Kidney (tissue), 14 donors: ENCODE data around the gene TMEM255B. TPM values are rescaled to one million over a fixed set of nuclear protein-coding genes. Genes with fewer than 3 reads are reported as not detected.

Experiments used
- DNase-seq, 5 donors: peaks; one replicate each; pipeline ENCODE4 v3.0.0-alpha.2; 2013 to 2020
- FAIRE-seq: peaks from 2 replicates; lab custom pipeline; 2012; peaks lifted over from hg19 to GRCh38; lab: Jason Lieb, UNC
- H3K27ac ChIP-seq, 2 donors: one replicate each; pipeline ENCODE4 v1.7.0; 2013; ENCODE audit warnings: low read depth in 2 of 2, low read length in 2 of 2, inconsistent platforms in 1 of 2
- H3K27me3 ChIP-seq: one replicate; pipeline ENCODE4 v1.7.1; 2013; ENCODE audit warnings: low read length, inconsistent platforms; ENCODE audit not compliant: control insufficient read depth, insufficient read depth
- H3K36me3 ChIP-seq, 3 donors: one replicate each; pipeline versions ENCODE4 v1.7.0 to v1.7.1; 2013; ENCODE audit warnings: low read length in 3 of 3, control low read depth in 1 of 3, inconsistent platforms in 1 of 3; ENCODE audit not compliant: insufficient read depth in 3 of 3, control insufficient read depth in 2 of 3
- H3K4me1 ChIP-seq, 3 donors: one replicate each; pipeline versions ENCODE4 v1.7.0 to v1.7.1; 2013; ENCODE audit warnings: low read length in 3 of 3, inconsistent platforms in 1 of 3, low read depth in 1 of 3; ENCODE audit not compliant: control insufficient read depth in 2 of 3, insufficient read depth in 2 of 3
- H3K4me3 ChIP-seq, 3 donors: one replicate each; pipeline versions ENCODE4 v1.7.0 to v1.8.1; 2013; ENCODE audit warnings: low read length in 3 of 3, control low read depth in 1 of 3, inconsistent platforms in 1 of 3
- H3K9ac ChIP-seq, 3 donors: one replicate each; pipeline versions ENCODE4 v1.7.0 to v1.7.1; 2013; ENCODE audit warnings: low read length in 3 of 3, control low read depth in 1 of 3, inconsistent platforms in 1 of 3
- H3K9me3 ChIP-seq, 3 donors: one replicate each; pipeline versions ENCODE4 v1.7.0 to v1.7.1; 2013; ENCODE audit warnings: low read length in 3 of 3, control low read depth in 1 of 3, inconsistent platforms in 1 of 3; ENCODE audit not compliant: control insufficient read depth in 2 of 3, insufficient read depth in 1 of 3
- CTCF ChIP-seq: IDR thresholded peaks from 3 replicates; pipeline ENCODE4 v1.5.1; 2012; ENCODE audit warnings: mild to moderate bottlenecking, moderate library complexity, borderline replicate concordance; ENCODE audit not compliant: insufficient read depth; ENCODE audit errors: extremely low read depth
- intact Hi-C: fragments of 100-400 bp; cut with DNase I; formaldehyde crosslinking; loops from one replicate; pipeline ENCODE4 v1.11.1; 2022
- polyA plus RNA-seq: library from polyadenylated mRNA; stranded (reverse); fragments of 350-450 nt; fragmentation: Illumina TruSeq; extraction: RNeasy Lipid Tissue Mini Kit (QIAGEN cat#74804); gene quantifications from one replicate; pipeline ENCODE4 v1.2.3, GENCODE V29; 2014; ENCODE audit warnings: low read depth, low replicate concordance; ENCODE audit not compliant: insufficient read depth
- total RNA-seq: library from RNA; stranded (reverse); fragmentation: NEBNext Ultra II Directional; extraction: Animal tissue kit (Norgen Biotek cat#: 25700); gene quantifications from one replicate; pipeline ENCODE4 v1.2.1, GENCODE V29; 2021
- donor health status: control.
- donor health status: control.
- donor health status: control.
- donor health status: control.
- donor health status: control.
- donor health status: DM: yes; HTN: yes; CAD: no.
- donor health status: Normal renal cell carcinoma (clear cell type).

Gene TMEM255B
- total and polyA plus RNA-seq, 2 donors from 2014 or later, result 11.9 to 29.3 TPM

- peaks cover 0 to 6% (median 0%) of the 10 kb centered on the region in 3 donors for H3K4me1 ChIP-seq
- FAIRE-seq (no peak), DNase-seq (peak in 1 of 5 donors; percentile 54)
- H3K27ac ChIP-seq, result no peak overlapping the region
- intact Hi-C loops, result no loop called here
- no peak overlapping the region for H3K9ac ChIP-seq
- no peaks in the 10 kb centered on the region for H3K9me3 ChIP-seq
- H3K4me3 ChIP-seq, result no peak overlapping the region
- no peak for TF ChIP-seq CTCF
- no peaks in the 10 kb centered on the region for H3K27me3 ChIP-seq
- H3K36me3 ChIP-seq, result no peaks in the 10 kb centered on the region
Observed at GRCh38 chr13:113740661-113741060, 18.4 kb upstream of the TMEM255B start.

GRCh38 chr13:113741191-113741668 lies 17.8 kb upstream of the TMEM255B start:
- DNase-seq, result peak in 1 of 5 donors; percentile 35
- no peaks in the 10 kb centered on the region for H3K27me3 ChIP-seq
- H3K9me3 ChIP-seq, result no peaks in the 10 kb centered on the region
- no peak overlapping the region for H3K4me3 ChIP-seq
- H3K27ac ChIP-seq, result no peak overlapping the region
- peaks cover 0 to 6% (median 0%) of the 10 kb centered on the region in 3 donors for H3K4me1 ChIP-seq
- TF ChIP-seq CTCF, result no peak
- H3K9ac ChIP-seq, result no peak overlapping the region
- no peaks in the 10 kb centered on the region for H3K36me3 ChIP-seq
- intact Hi-C loops, result no loop called here
- no peak for FAIRE-seq

- H3K9me3 ChIP-seq, result no peaks in the 10 kb centered on the region
- no peak overlapping the region for H3K9ac ChIP-seq
- H3K27ac ChIP-seq, result no peak overlapping the region
- TF ChIP-seq CTCF, result peak; percentile 9
- no peaks in the 10 kb centered on the region for H3K27me3 ChIP-seq
- DNase-seq (peak; percentile 85 to 92 (median 90)), FAIRE-seq (no peak)
- no peaks in the 10 kb centered on the region for H3K36me3 ChIP-seq
- intact Hi-C loops, result no loop called here
- peaks cover 0 to 6% (median 0%) of the 10 kb centered on the region in 3 donors for H3K4me1 ChIP-seq
- no peak overlapping the region for H3K4me3 ChIP-seq
Observed at GRCh38 chr13:113742000-113742441, 17.0 kb upstream of the TMEM255B start.
